Occipital lobe (tissue), 2 donors: ENCODE data around the gene GPR68. TPM values are rescaled to one million over a fixed set of nuclear protein-coding genes. Genes with fewer than 3 reads are reported as not detected.
"Not testable (repeated sequence)": the region's sequence is repeated elsewhere in the genome, so short reads cannot be mapped to it uniquely, and the experiment has no call there.

Experiments
- DNase-seq: peaks from one replicate; lab custom pipeline; 2025; lab: John Stamatoyannopoulos, UW
- total RNA-seq: library from RNA; depleted of rRNA; stranded (reverse); fragments of >200 nt; gene quantifications from one replicate; pipeline ENCODE4 v1.2.3, GENCODE V29; 2014

The GPR68 gene
- total RNA-seq, 1 donor from 2014 or later, result 5.9 TPM

DNA sequence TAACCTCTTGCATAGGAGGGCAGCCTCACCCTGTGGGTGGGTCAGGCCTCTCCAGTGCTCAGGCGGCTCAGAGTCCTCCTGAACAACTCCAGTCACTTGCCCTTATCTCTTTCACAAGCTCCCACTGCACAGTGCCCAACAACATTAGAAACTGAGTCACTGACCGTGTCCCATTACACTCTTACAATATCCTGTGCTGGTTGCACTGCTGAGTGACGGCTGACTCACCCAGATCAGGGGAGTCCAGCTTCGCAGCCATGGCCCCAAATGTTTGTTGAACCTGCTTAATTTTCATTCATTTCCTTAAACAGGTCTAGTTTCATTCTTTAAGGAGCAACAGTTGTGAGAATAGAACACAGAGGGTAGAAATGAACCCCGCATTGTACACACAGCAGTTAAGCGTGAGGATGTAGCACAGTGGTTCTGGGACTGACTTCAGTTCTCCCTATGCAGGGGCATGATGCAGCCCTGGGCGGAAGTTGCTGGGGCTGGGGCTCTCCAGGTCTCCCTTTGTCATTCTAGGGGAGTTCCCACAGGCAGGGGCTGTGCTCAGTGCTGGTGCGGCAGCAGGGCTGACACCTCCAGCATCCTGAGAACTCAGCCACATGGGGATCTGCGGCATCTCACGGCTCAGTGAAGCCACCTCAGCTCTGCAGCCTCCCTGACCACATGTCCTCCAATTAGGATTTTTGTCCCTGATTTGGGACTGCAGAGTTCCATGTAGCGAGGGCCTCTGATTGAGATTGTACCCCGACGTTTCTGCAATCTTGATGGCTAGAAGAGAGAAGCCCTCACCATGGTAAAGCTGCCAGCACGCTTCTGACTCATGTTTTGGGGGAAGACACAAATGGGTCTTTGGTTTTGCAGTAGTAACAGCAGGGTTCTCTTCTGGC is 16.1 kb downstream of the GPR68 start:
- no peak for DNase-seq

DNA sequence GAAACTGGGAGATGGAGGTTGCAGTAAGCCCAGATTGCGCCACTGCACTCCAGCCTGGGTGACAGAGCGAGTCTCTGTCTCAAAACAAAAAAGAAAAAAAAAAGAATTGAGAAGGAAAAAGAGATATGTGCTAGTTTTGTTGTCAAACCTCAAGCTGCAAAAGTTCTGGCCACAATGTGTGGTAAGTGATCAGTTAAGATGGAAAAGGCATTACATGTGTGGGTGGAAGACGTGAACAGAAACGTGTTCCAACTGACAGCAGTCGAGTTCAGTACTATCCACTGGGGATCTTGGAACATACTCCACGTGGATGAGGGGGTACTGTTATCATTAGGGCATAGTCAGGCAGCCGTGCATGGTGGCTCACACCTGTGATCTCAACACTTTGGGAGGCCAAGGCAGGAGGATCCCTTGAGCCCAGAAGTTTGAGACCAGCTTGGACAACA is 17.3 kb downstream of the GPR68 start:
- no peak for DNase-seq

GRCh38 chr14:91226360-91226759 is 18.1 kb downstream of the GPR68 start:
- DNase-seq, result not testable (repeated sequence)

DNA sequence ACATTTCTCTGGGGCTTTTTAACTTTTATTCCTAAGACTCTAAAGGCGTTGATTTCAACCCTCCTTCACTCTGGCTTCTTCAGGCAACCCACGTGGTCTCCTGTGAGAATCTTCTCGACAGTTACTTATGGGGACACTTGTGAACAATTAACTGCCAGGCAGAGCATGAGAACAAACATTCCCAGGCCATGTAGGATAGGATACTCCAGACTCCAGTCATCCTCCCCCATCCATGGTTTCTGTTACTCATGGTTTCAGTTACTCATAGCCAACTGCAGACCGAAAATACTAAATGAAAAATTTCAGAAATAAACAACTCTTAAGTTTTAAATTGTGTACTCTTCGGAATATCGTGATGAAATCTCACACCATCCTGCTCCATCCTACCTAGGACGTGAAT is 19.5 kb downstream of the GPR68 start:
- no peak for DNase-seq

GRCh38 chr14:91223028-91223783 is 21.3 kb downstream of the GPR68 start:
- no peak for DNase-seq

- DNase-seq, result no peak
These were observed 23.2 kb downstream of the GPR68 start for GRCh38 chr14:91221270-91221669.

GRCh38 chr14:91220581-91221000 is 23.9 kb downstream of the GPR68 start:
- no peak for DNase-seq

DNA sequence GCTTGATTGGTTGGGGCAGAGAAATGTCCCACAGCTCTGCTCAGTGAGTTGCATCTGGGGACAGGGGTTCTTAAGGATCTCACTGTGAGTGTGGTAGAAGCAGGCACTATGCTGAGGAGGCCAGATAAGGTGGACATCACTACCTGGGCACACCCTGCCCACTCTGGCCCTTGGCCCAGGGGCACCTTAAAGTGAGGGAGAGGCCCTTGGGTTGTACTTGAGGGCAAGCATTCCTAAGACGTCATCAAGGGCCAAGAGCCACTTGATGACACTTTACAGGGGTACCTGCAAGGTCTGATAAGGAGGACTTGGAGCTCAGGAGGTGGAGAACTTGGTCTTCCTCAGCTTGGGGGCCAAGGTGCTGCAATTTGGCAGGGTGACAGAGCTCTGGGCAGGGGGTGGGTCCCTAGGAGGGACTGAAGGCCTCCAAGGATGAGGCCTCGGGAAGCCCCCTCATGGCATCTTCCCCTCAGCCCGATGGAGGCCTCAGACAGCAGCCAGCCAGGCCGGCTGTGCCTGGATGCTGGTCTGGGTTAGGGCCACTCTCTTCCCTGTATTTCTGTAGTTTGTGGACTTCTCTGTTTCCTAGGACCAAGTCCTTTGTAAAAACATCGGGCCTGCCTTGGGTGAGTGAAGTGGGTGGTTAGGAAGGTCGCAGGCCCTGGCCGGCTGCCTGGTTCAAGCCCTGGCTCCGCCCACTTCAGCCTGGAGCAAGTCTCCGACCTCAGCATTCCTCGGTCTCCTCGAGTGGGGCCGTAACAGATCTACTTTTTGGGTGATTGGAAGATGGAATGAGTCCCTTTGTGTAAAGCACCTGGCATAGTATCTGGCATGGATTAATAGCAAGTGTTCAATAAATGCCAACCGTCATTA is 24.8 kb downstream of the GPR68 start:
- DNase-seq, result no peak

DNA sequence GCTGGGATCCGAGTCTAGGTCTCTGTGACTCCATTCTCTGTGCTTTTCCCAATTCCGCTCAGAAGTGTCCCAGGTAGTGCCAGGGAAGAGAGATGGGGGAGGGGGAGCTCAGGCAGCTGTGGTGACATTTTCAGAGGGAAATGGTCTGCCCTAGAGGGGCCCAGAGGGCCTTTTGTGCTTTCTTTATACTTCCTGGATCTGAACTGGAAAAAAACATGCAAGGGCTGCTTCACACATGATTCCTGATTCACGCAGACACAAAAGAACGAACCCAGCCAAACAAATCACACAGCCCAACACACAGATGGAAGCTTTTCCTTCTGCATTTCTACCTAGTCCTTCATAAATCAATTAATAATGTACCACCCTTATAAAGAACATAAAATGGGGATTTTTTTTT is 26.5 kb downstream of the GPR68 start:
- DNase-seq, result no peak

DNA sequence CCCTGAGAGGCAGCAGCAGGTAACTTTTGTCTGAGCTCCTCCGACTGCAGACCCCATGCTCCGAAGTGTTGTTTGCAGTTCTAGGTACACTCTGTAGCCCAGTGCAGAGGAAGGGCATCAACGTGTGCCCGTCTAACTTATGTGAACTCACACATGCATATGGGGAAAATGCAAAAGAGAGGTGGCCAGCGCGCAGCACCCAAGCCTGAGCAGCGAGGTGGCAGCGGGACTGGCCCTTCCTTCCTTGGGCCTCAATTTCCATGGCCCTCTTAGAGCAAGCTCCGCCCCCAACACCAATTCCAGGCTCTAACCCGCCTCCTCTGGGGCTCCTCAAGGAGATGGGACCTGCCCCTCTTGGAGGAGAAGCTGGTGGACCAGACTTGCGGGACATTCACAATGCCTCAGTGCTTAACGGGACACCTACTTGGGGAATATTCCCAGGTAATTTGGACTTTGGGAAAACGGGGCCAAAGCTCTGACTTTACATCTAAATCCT is 27.7 kb downstream of the GPR68 start:
- no peak for DNase-seq

- no peak for DNase-seq
These were observed 29.1 kb downstream of the GPR68 start for GRCh38 chr14:91215381-91215780.

- no peak for DNase-seq
These were observed 30.2 kb downstream of the GPR68 start for GRCh38 chr14:91214306-91214705.

DNA sequence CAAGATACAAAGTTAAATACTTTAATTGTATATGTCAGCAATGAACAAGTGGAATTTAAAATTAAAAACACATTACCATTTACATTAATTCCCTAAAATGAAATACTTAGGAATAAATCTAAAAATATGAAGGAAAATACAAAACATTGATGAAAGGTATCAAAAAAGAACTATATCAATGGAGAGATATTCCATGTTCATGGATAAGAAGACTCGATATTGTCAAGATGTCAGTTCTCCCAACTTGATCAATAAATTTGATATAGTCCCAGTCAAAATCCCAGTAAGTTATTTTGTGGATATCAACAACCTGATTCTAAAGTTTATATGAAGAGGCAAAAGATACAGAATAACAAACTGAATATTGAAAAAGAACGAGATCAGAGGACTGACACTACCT is 33.5 kb downstream of the GPR68 start:
- DNase-seq, result no peak

DNA sequence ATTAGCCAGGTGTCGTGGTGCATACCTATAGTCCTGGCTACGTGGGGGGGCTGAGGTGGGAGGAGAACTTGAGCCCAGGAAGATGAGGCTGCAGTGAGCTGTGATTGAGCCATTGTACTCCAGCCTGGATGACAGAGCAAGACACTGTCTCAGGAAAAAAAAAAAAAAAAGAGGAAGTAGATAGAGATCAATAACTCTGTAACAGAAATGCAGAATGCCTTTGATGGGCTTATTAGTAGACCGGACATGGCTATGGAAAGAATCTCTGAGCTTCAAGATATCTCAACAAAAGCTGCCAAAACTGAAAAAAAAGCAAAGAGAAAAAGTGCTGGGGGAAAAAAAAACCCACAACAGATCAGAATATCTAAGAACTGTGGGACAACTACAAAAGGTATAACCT is 37.5 kb downstream of the GPR68 start:
- no peak for DNase-seq

DNA sequence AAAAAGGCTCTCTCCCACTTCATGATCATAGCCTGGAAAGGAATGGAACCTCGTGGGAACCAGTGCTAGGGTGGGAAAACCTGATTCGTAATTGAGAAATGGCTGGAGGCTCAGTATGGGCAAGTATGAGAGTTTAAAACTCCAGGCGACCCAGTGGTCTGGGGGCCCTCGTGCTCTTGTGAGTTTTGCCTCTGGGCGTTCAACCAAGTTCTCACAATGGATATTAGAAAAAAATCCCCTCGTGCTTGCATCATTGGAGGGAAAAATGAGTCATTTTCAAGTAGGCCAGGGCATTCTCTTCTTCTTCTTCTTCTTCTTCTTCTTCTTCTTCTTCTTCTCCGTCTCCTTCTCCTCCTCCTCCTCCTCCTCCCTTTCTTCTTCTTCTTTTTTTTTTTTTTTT is 39.0 kb downstream of the GPR68 start:
- DNase-seq, result no peak

- no peak for DNase-seq
These were observed 39.8 kb downstream of the GPR68 start for GRCh38 chr14:91204657-91205056.

GRCh38 chr14:91202234-91202974 is 42.1 kb downstream of the GPR68 start:
- DNase-seq, result no peak

GRCh38 chr14:91200802-91201201 is 43.7 kb downstream of the GPR68 start:
- not testable (repeated sequence) for DNase-seq

- no peak for DNase-seq
These were observed 46.9 kb downstream of the GPR68 start for GRCh38 chr14:91197631-91198030.

- DNase-seq, result no peak
These were observed 48.6 kb downstream of the GPR68 start for GRCh38 chr14:91195881-91196280.

DNA sequence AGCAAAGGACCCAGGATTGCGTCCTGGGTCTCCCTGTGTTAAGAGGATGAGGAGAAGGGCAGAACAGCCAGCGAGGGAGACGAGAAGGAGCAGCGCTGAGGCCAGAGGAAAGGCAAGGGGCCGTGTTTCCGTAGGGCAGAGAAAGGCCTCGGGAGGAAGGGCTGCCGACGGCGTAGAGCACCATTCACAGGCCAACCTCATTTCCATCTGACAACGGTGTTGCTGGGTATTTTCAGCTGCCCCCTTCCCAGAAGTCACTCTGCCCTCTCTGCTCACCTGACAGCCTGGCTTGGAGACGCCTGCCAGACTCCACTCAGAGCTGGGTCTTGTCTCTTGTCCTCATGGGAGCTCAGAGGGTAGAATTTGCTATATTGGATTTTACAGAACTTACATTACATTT is 51.4 kb downstream of the GPR68 start:
- DNase-seq, result no peak
